GM18502 (cell line): ENCODE measurements around the gene ANO3.
"Not testable (repeated sequence)": the region's sequence is repeated elsewhere in the genome, so short reads cannot be mapped to it uniquely, and the experiment has no call there.

ENCODE experiments used
- ATAC-seq: cut with Tn5 transposase; IDR thresholded peaks from one replicate; pipeline ENCODE4 v1.9.1; 2021; ENCODE audit warnings: mild to moderate bottlenecking; ENCODE audit not compliant: unreplicated experiment, poor library complexity

ANO3 gene

DNA sequence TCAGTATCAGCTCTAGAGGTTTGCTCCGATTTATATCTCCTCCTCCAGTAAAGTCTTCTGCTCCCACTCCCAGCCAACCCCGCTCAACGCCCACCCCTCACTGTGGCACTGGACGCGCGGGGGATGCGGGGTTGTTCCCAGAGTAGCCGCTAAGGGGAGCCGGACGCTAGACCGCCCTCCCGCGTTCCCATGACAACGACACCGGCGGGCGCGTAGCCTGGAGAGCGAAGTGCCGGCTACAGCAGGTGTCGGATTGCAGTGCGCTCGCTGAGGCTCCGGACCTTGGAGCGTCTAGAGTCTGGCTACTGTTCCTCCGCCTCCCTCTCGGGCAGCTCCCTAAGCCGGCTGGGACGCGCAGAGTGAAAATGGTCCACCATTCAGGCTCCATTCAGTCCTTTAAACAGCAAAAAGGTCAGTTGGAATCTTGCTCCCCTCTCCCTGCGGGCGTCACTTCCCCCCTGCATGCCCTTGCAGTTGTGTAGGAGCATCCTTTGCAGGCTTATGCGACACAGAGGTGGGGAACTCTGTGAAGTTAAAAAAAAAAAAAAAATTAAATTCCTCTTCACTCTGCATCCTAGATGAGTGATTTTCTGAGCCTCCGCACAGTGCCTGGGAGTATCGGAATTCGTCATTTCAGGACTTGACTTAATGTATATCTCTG, at the start of gene ANO3:
Gene ANO3 (plus strand): TSS at position 220 of the 661 bp plus-strand sequence. CDS start 146 bp downstream, at position 366.
- ATAC-seq: peak; percentile 97

DNA sequence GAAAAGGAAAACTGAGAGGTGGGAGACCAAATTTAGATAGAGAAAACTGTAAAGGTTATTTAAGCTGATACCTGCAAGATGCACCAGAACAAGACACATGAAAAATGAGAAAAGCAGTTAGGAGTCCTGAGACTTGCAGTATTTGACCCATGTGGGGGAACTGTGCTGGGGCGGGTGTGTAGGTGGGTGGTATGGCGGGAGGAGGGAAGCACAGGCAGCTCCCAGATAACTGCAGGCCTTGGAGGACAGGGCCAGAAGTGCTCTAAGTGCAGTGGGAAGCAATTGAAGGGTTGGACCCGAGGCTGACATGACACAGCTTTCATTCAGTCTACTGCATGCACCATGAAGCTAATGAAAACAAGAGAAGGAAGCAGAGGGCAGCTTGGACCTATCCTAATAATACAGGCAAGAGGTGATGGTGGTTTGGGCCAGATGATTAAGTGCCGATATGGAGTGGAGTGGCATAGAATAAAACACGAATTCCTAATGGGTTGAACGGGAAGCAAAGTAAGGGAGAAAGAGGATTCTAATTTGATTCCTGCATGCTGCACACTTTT, 48.0 kb upstream of the ANO3 start:
- no peak for ATAC-seq

DNA sequence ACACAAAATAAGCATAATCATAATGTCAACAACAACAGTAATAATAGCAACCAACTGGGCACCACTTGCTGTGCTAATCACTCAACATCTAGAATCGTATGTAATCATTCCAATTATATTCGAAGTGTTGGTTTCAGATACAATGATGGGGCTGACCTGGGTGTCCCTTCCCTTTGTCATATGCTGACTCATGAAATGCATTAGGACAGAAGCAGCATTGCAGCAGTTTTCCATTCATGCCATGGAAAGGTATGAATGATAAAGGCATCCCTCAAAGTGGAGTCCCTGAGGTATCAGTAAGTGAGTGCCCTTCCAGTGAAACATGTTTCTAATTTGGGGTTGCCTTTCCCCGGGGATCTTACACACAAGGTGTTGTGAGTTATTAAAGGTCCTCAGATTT, 46.3 kb upstream of the ANO3 start:
- no peak for ATAC-seq

DNA sequence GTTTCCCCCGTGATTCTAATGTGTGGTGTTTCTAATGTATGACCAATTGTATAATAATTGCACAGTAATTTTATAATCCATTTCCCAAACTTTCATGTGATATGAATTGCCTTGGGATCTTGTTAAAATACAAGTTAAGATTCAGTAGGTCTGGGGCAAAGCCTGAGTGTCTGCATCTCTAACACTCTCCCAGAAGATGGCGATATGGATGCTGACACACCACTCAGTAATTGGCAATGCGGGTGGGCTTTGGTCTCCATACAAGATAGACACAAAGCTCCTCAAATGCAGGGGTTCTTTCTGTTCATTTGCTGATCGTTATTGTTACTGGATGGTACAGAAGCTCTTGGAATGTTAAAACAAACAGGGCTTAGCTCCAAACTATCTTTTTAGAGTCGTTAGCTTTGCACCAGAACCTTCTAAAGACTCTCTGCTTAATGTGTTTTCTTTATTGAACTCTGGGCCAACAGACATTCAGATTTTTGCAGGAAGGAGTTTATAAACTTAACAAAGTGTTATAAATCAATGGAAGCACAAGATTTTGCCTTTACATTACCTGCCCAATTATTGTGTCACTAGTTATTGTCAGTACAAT, 45.4 kb upstream of the ANO3 start:
- no peak for ATAC-seq

DNA sequence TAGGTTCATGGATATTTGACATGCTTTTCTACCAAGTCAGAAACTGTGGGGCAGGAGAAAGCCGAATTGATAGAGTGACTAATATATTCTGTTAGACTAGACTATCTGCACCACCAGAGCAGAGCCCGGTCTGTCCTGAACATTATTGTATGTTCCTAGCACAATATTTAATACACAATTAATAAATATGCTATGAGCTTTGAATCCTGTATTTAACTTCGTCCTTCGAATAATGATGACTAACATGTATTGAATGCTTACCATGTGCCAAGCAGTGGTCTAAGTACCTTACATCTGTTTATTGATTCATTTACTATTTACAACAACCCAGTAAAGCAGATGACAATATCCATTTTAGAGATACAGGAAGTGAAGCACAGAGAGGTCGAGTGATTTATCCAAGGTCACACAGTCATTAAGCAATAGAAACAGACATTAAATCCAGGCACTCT, 44.8 kb upstream of the ANO3 start:
- ATAC-seq: no peak

DNA sequence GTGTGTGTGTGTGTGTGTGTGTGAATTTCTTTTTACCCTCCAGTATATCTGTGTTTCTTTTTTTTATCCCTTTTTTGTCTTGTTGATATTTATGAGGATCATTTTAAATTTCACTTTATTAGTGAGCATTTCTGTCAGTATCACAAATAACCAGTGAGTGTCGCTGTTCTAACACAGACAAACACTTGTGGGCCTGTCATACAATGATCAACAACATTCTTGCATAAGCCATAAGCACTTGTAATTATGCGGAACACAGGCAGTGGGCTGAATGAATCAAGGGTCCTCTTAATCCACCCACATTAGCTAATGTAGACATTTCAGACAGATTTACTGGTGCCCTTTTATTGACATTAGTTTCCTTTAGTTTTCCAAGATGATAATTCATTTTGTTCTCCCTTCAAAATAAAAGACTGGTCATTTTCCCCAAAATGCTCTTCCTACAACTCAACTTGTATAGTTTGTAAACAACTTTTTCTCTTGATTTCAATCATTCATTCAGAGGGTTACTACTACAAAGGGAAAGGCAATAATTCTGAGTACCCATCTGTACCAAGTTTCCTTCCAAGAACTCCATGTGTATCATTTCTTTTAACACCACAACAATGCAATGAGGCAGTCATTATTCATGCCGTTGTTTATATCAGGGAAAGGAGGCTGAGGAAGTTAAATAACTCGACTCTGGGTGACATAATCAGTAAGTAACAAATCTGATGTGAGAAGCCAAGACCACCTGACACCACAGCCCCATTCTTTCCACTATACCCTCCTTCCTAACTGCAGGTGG, 34.5 kb upstream of the ANO3 start:
- ATAC-seq: peak; percentile 92

DNA sequence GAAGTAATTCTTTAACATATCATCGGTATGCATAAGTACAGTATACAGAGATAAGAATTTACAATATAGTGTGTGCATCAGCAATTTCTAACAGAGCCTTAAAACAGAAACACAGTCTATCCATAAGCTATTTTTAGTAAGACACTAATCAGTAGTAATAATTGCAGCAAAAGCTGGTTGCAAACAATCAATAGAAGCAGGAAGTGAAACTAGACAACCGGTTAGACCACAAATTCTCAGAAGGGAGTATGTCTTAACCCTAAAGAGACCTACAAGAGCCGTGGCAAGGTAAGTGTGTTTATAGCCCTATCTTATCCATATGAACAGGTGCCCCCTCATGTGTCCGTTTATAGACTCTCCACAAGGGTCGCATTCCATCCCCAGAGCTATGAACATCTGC, 15.6 kb upstream of the ANO3 start:
- ATAC-seq: not testable (repeated sequence)

DNA sequence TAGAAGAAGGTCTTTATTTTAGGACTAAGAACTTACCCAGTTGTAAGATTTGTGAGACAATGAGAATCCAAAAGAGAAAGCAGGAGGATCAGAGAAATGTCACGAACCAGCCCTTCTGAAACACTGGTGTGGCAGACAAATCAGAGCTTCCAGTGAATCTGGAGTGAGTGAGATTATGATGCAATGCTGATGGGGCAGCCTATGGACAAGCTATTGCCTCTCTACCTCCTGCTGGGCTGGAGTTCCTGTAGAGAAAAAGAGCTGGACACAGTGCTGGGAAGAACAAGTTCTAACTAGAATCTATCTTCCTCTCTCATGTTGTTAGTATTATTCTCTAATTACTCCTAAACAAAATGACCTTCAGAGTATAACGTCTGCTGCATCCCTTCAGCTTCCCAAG, 12.0 kb upstream of the ANO3 start:
- no peak for ATAC-seq

DNA sequence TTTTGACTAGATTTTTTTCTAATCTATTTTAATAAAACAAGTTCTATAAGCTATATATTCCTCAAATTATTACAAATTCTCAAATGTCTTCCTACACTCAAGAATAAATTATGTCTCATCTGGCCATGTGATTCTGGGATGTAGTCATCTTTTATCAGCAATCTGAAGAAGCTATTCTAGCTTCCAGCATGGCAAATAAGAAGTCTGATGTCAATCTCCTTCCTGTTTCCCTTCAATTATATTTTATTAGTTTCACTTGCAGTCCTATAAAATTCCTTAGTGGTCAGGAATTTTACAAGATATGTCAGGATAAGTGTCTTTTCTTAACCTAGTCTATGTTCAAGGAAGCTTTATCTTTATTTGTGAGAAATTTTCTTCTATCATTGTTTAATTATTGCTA, 10.4 kb upstream of the ANO3 start:
- no peak for ATAC-seq

DNA sequence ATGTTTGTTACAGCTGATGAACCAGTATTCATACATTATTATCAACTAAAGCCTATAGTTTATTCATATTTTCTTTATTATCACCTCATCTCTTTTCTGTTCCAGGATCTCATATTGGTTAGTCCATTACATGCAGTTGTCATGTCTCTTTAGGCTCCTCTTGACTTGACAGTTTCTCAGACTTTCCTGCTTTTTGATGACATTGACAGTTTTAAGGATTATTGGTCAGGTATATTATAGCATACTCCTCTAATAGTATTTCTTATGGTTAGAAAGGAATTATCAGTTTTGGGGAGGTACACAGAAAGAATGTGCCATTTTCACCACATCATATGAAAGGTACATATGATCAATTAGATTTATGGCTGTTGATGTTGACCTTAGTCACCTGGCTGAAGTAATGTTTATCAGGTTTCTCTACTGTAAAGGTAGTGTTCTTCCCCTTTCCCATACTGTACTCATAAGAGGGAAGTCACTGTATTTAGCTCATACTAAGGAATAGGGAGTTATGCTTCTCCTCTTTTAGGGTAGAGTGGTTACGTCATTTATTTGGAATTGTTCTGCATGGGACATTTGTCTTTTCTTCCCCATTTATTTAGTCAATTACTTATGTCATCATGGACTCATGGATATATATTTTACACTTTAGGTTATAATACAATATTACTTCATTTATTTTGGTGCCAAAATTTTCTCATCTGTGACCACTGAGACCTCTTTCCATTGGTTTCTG, 9.4 kb upstream of the ANO3 start:
- ATAC-seq: no peak

DNA sequence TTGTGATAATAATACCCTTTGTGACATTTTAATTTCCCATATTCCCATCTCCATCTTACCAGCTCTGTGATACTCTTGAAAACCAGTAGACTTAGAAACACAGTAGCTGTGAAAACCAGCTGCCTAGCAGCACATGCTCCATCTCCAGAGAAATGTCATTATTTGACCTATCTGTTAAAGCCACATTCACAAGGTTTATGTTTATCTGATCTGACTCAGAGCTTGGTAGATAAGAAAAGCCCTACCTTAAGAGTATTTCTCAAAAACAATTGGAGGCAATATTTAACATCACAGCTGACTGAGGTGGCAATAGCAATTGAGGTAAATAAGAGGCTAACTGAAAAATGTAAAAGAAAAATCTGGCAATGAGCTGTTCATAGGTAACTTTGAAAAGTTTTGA, 8.1 kb upstream of the ANO3 start:
- ATAC-seq: no peak

DNA sequence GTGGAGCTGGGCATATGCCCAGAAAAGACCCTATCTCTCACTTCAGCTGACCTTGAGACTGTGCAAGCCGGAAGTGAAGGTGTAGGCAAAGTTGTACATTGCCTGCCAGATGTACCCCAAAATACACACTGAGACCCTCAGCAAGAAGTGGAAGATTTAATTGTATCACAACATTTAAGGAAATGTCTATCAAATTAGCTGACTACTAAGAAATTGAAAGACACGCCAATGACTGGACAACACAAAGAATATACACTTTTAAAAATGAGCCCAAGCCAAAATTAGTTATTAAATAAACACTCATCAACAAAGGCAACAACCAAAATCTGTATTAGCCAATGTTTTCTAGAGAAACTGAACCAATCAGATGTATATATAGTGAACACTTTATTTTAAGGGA, 7.7 kb upstream of the ANO3 start:
- no peak for ATAC-seq

DNA sequence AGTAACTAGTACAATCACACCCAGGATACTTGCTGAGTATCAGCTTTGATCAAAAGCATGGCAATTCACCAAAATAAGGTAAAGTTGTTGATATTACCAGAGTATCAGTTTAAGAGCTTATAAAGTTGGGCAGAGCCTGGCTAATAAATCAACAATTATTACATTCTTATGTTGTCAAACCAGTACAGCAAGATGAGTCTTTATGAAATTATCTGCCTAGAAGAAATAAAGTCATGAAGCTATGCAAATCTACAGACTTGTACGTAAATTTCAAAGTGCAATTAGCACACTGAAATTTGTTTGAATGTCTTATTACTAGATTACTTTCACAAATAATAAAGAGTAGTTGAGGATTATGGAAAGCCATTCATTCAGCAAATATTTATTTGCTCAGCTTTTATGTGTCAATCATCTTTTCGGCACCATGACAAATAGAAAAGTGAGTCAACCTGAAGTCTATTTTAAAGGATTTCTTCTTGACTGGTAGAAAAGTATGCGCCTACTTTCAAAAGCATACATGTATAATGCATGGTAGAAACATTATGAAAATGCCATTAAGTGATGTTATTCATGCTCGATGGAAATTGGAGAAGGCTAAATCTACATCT, 5.0 kb upstream of the ANO3 start:
- no peak for ATAC-seq

DNA sequence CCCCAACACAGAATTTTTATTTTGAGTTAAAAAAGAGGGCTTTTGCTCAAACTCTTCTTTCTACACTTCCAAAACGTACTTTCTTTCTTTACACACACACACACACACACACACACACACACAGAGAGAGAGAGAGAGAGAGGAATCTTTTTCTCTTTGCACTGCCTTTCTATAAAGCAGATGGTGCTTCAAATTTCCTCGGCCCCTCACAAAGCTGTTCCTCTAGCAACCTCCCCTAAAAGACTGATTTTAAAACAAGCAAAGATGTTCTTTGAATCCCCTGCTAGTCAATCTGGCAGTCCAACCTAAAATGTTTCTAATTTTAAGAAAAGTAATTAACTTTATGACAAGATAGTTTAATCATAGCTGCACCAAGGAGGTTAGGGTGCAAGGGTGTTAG, 2.7 kb upstream of the ANO3 start:
- no peak for ATAC-seq

DNA sequence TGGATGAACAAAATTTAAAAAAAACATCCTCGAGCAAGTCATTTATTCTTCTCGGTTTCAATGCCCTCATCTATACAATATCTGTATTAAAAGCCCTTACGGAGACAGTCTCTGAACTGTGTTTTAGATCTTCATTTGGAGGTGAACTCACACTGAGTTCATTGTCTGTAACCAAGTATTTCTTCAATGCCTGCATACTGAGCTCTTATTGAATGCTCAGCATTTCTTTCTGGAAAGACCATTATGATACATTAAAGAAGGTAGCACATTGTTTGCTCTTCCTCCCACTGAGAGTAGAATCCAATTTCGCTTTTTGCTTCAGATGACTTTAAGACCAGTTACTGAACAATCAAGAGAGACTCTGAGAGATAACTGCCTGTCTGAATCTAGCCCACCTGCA, 1.7 kb upstream of the ANO3 start:
- ATAC-seq: no peak

DNA sequence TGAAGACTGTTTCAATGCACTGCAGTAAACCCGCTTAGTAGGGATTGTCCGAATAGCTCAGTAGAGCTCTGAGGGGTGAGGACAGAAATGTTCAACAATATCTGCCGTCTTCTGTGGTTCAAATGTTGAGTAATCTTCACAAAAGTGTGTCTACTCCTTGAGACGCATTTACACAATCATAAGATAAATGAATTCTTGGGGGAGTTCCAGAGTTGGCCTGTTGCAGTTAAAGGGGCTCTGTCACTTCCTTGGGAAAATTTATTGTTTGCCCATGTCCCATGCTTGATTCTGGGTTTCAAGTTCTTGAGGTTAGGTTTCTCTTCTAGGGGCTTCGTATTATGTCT, 614 bp downstream of the ANO3 start:
- no peak for ATAC-seq

DNA sequence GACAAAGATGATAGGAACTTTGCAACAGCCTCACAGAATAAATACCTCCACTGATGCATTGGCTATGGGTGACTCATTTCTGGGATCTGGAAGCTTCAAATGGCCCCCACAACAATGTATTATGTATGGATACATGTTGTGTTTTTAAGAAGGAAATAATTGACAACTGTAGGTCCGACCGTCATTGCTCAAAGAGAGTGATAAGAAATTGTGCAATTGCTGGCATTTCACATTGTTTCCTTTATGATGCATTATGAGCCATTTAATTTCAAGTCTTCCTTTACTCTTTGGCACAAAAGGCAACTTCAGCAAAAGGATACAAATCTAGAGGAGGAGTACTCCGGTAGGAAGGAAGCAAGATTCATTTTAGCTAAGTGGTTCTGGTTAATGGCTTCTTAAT, 2.0 kb downstream of the ANO3 start:
- no peak for ATAC-seq

DNA sequence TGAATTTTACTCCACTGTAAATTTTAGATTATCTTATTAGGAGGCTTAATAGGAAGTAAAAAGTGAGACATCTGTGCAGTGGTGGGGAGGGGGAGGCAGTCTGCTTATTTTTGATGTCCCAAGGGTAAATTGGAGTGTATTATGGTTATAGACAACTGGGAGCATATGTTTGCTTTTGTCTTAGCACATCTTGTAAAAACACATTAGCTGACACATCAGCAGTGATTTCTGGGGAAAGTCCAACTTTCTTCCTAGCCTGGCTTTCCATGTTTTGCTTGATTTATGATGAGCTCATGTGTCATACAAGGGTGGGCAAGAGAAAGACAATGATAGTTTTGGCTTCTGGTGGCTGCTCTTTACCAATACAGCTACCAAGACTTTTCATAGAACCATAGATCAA, 4.0 kb downstream of the ANO3 start:
- ATAC-seq: no peak

DNA sequence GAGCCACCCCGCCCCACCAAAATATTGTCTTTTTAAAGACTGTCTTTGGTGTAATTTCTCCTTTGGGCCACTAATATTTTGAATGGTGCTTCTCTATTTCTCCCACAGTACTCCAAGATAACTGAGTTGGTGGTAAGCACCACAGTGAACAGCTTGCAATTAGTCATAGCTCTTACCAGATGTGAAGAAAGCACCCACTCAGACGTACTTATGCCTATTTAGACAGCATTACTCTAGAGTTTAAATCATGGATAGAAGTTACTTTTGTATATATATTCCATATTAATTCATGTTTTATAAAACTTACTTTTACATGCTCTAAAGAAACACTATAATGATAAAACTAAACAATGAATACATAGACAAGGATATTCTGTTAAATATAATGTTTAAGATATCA, 12.7 kb downstream of the ANO3 start:
- no peak for ATAC-seq

DNA sequence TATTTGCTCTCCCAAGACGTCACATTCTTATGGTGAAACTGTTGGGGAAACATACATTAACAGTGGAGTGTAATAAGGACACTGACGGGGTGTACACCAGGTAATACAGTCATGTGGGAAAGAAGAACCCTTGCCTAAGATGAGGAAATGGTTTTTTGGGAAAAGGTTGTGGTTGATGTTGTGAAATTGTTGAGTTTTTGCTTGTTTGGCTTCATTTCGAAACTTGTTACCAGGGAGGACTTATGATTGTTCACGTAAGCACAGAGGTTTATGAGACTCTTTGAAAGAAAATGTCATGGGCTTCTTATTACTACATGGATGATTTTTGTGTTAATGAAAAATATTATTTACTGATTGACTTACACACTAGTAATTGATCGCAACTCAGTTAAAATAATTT, 16.8 kb downstream of the ANO3 start:
- ATAC-seq: no peak
